Erythroblast (primary cell): ENCODE data around the gene ASXL1.

ENCODE experiments used
- GATA1 ChIP-seq: IDR thresholded peaks from 2 replicates; pipeline ENCODE4 v1.6.1; 2011; ENCODE audit warnings: low read depth, mild to moderate bottlenecking, control low read depth, low read length, moderate library complexity
- POLR2A ChIP-seq: IDR thresholded peaks from 2 replicates; pipeline ENCODE4 v1.6.1; 2011; ENCODE audit warnings: mild to moderate bottlenecking, low read length

DNA sequence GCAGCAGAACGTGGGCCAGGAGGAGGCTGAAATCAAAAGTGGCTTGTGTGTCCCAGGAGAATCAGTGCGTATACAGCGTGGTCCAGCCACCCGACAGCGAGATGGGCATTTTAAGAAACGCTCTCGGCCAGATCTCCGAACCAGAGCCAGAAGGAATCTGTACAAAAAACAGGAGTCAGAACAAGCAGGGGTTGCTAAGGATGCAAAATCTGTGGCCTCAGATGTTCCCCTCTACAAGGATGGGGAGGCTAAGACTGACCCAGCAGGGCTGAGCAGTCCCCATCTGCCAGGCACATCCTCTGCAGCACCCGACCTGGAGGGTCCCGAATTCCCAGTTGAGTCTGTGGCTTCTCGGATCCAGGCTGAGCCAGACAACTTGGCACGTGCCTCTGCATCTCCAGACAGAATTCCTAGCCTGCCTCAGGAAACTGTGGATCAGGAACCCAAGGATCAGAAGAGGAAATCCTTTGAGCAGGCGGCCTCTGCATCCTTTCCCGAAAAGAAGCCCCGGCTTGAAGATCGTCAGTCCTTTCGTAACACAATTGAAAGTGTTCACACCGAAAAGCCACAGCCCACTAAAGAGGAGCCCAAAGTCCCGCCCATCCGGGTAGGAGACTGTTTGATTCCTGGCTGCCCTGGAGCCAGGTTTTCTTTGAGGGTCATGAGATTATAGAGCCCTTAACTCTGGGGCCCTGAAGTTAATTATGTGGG, 75.3 kb downstream of the ASXL1 start:
- TF ChIP-seq POLR2A (no peak), GATA1 (no peak)
